ENCODE data around the gene RASD1. TPM values are rescaled to one million over a fixed set of nuclear protein-coding genes. Genes with fewer than 3 reads are reported as not detected.

The RASD1 gene
- total RNA-seq, 1 experiment from 2014 or later: 1.2 TPM

DNA sequence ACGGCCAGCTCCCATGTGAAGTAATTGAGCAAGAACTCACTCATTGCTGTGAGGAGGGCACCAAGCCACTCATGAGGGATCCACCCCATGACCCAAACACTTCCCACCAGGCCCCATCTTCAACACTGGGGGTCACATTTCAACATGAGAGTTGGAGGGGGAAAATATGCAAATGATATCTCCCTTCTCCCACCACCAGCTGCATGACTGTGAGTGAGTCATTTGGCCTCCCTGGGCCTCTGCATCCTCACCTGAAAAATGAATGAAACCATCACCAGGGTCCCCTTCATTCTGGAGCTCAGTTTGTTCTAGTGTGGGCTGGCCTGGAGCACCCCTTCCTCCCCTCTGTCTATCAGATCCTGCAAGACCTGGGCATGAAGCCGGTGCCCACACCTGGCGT lies 26.2 kb downstream of the RASD1 start:
- ChIA-PET POLR2A (ENCODE audit: unreplicated experiment) (no interaction called here), CTCF (no interaction called here)
- Histone ChIP-seq H3F3A (ENCODE audit: insufficient read depth, low read depth) (peaks cover 4% of the 10 kb centered on the region; the same call in 1 of the 2 replicates), H3K36me3 (ENCODE audit: low read depth) (no peaks in the 10 kb centered on the region), H3K4me1 (replicated peaks; ENCODE audit: insufficient read depth) (no peaks in the 10 kb centered on the region; the same call in 1 of the 2 replicates), H4K20me1 (ENCODE audit: insufficient read depth) (no peaks in the 10 kb centered on the region), H3K27me3 (ENCODE audit: insufficient read depth, low read depth) (peaks cover 95% of the 10 kb centered on the region), H3K27ac (no peak overlapping the region), H3K4me3 (no peak overlapping the region), H3K9me3 (ENCODE audit: insufficient read depth, low read depth) (peaks cover 4% of the 10 kb centered on the region; the same call in 1 of the 2 replicates), H3K9me2 (ENCODE audit: insufficient read depth) (no peaks in the 10 kb centered on the region), H3K79me2 (ENCODE audit: low read depth) (no peaks in the 10 kb centered on the region), H3K4me2 (no peak overlapping the region), H2AFZ (no peak overlapping the region)
- BruUV-seq (replicated peaks): no TSS peak
- TF ChIP-seq, protein P1, sequence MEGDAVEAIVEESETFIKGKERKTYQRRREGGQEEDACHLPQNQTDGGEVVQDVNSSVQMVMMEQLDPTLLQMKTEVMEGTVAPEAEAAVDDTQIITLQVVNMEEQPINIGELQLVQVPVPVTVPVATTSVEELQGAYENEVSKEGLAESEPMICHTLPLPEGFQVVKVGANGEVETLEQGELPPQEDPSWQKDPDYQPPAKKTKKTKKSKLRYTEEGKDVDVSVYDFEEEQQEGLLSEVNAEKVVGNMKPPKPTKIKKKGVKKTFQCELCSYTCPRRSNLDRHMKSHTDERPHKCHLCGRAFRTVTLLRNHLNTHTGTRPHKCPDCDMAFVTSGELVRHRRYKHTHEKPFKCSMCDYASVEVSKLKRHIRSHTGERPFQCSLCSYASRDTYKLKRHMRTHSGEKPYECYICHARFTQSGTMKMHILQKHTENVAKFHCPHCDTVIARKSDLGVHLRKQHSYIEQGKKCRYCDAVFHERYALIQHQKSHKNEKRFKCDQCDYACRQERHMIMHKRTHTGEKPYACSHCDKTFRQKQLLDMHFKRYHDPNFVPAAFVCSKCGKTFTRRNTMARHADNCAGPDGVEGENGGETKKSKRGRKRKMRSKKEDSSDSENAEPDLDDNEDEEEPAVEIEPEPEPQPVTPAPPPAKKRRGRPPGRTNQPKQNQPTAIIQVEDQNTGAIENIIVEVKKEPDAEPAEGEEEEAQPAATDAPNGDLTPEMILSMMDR (conservative IDR thresholded peaks at IDR 0.05): no peak
- no peak for TF ChIP-seq EZH2 (IDR thresholded peaks at IDR 0.05; ENCODE audit: low read depth)
- intact Hi-C loops (cut with micrococcal nuclease; ENCODE audit: unreplicated experiment): no loop called here
- no peak for DNase-seq

DNA sequence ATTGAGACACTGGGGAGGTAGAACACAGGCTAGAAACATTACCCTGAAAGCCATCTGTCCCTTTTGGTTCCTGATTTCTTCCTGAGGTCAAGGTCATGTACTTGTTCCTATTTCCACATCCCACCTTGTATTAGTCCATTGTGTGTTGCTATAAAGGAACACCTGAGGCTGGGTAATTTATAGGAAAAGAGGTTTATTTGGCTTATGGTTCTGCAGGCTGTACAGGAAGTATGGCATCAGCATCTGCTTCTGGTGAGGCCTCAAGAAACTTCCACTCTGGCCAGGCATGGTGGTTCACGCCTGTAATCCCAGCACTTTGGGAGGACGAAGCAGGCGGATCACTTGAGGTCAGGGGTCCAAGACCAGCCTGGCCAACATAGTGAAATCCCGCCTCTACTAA lies 26.8 kb downstream of the RASD1 start:
- Histone ChIP-seq H2AFZ (no peak overlapping the region), H4K20me1 (ENCODE audit: insufficient read depth) (no peaks in the 10 kb centered on the region), H3K9me2 (ENCODE audit: insufficient read depth) (no peaks in the 10 kb centered on the region), H3F3A (ENCODE audit: insufficient read depth, low read depth) (peaks cover 4% of the 10 kb centered on the region; the same call in 1 of the 2 replicates), H3K9me3 (ENCODE audit: insufficient read depth, low read depth) (peaks cover 4% of the 10 kb centered on the region; the same call in 1 of the 2 replicates), H3K4me3 (no peak overlapping the region), H3K4me1 (replicated peaks; ENCODE audit: insufficient read depth) (no peaks in the 10 kb centered on the region; the same call in 1 of the 2 replicates), H3K4me2 (no peak overlapping the region), H3K27ac (no peak overlapping the region), H3K27me3 (ENCODE audit: insufficient read depth, low read depth) (peaks cover 95% of the 10 kb centered on the region), H3K79me2 (ENCODE audit: low read depth) (no peaks in the 10 kb centered on the region), H3K36me3 (ENCODE audit: low read depth) (no peaks in the 10 kb centered on the region)
- no peak for DNase-seq
- POLR2A ChIA-PET (ENCODE audit: unreplicated experiment): no interaction called here
- TF ChIP-seq EZH2 (IDR thresholded peaks at IDR 0.05; ENCODE audit: low read depth): no peak
- TF ChIP-seq, protein P1 (conservative IDR thresholded peaks at IDR 0.05): no peak
- CTCF ChIA-PET: no interaction called here
- BruUV-seq (replicated peaks): no TSS peak
- intact Hi-C loops (cut with micrococcal nuclease; ENCODE audit: unreplicated experiment): no loop called here

DNA sequence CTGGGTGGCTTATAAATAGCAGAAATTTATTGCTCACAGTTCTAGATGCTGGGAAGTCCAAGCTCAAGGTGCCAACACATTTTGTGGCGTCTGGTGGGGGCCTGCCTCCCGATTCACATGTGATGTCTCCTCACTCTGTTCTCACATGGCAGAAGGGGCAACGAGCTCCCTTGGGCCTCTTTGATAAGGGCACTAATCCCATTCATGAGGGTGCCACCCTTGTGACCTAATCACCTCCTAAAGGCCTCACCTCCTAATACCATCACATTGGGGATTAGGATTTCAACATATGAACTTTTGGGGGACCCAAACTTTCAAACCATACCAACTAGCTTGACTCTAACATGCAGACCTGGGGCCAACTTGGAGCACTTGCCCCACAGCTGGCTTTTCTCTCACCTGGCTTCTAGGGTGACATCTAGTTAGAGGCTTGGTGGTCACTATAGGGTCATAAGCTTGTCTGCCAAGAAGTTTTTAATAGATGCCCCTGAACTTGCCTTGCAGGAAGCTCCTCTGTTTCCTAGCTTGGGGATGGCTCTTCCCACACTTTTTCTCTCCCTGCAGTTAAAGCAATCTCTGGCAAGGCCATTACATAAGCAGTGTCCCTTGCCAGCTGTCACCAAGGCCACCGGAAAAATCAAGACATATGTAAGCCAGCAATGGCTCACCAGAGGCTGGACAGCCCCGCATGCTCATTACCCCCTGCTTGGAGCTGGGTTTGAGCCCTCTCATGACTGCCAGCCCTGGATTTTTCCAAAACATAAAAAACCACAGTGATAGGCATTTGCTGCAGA lies 27.8 kb downstream of the RASD1 start:
- no TSS peak for BruUV-seq (replicated peaks)
- Histone ChIP-seq H3K4me1 (replicated peaks; ENCODE audit: insufficient read depth) (no peaks in the 10 kb centered on the region; the same call in 1 of the 2 replicates), H2AFZ (no peak overlapping the region), H3K27me3 (ENCODE audit: insufficient read depth, low read depth) (peaks cover 95% of the 10 kb centered on the region), H4K20me1 (ENCODE audit: insufficient read depth) (no peaks in the 10 kb centered on the region), H3K4me3 (no peak overlapping the region), H3F3A (ENCODE audit: insufficient read depth, low read depth) (peaks cover 4% of the 10 kb centered on the region; the same call in 1 of the 2 replicates), H3K9me3 (ENCODE audit: insufficient read depth, low read depth) (peaks cover 4% of the 10 kb centered on the region; the same call in 1 of the 2 replicates), H3K9me2 (ENCODE audit: insufficient read depth) (no peaks in the 10 kb centered on the region), H3K27ac (no peak overlapping the region), H3K79me2 (ENCODE audit: low read depth) (no peaks in the 10 kb centered on the region), H3K4me2 (no peak overlapping the region), H3K36me3 (ENCODE audit: low read depth) (no peaks in the 10 kb centered on the region)
- TF ChIP-seq EZH2 (IDR thresholded peaks at IDR 0.05; ENCODE audit: low read depth): no peak
- TF ChIP-seq, protein P1 (conservative IDR thresholded peaks at IDR 0.05): no peak
- DNase-seq: no peak
- intact Hi-C loops (cut with micrococcal nuclease; ENCODE audit: unreplicated experiment): no loop called here
- ChIA-PET POLR2A (ENCODE audit: unreplicated experiment) (no interaction called here), CTCF (no interaction called here)

All from PC-9 (cell line).